SU-DHL-6 (cell line): ENCODE measurements around the gene CXXC5.

Source experiments
- H2AFZ ChIP-seq: fragments of 200-600 bp; sonication (generic); 2 replicates; pipeline ENCODE4 v1.6.1; 2014; ENCODE audit warnings: low read depth, mild to moderate bottlenecking, moderate library complexity, mixed read lengths, antibody characterized with exemption, low read length; ENCODE audit not compliant: severe bottlenecking
- H3F3A ChIP-seq: fragments of 200-600 bp; shearing (Covaris generic); 2 replicates; pipeline ENCODE4 v1.6.0; 2016; ENCODE audit warnings: antibody characterized with exemption, mild to moderate bottlenecking; ENCODE audit not compliant: insufficient read depth
- H3K27ac ChIP-seq: fragments of 200-600 bp; sonication (generic); 2 replicates; pipeline ENCODE4 v1.5.1; 2016; ENCODE audit warnings: low read depth, mild to moderate bottlenecking, low read length, moderate library complexity, mixed read lengths
- H3K27me3 ChIP-seq: fragments of 200-600 bp; sonication (generic), shearing (Covaris generic); 2 replicates; pipeline ENCODE4 v1.6.0; 2014; ENCODE audit warnings: mild to moderate bottlenecking, low read length
- H3K36me3 ChIP-seq: fragments of 200-600 bp; sonication (generic); 2 replicates; pipeline ENCODE4 v1.6.1; 2014; ENCODE audit warnings: mild to moderate bottlenecking, low read length, mixed read lengths
- H3K4me2 ChIP-seq: fragments of 300-600, 200-600 bp; shearing (Covaris generic), sonication (generic); 2 replicates; pipeline ENCODE4 v1.6.0; 2014; ENCODE audit warnings: low read length, low read depth, mild to moderate bottlenecking; ENCODE audit not compliant: poor library complexity, severe bottlenecking
- H3K4me3 ChIP-seq: fragments of 200-600 bp; sonication (generic); 2 replicates; pipeline ENCODE4 v1.5.1; 2014; ENCODE audit warnings: antibody characterized with exemption, low read length, mild to moderate bottlenecking, mixed read lengths; ENCODE audit not compliant: insufficient read depth, poor library complexity, severe bottlenecking
- H3K79me2 ChIP-seq: fragments of 200-600 bp; sonication (generic); 2 replicates; pipeline ENCODE4 v1.6.1; 2014; ENCODE audit warnings: mild to moderate bottlenecking, low read length, moderate library complexity; ENCODE audit not compliant: insufficient read depth
- H3K9ac ChIP-seq: fragments of 200-600 bp; sonication (generic); 2 replicates; pipeline ENCODE4 v1.7.0; 2014; ENCODE audit warnings: mild to moderate bottlenecking, low read length
- H3K9me2 ChIP-seq: fragments of 200-600 bp; sonication (generic); replicated peaks from 2 replicates; pipeline ENCODE4 v1.6.1; 2014; ENCODE audit warnings: low read length; ENCODE audit not compliant: insufficient read depth
- H3K9me3 ChIP-seq: fragments of 200-600 bp; sonication (generic); 2 replicates; pipeline ENCODE4 v1.6.1; 2014; ENCODE audit warnings: low read length, mixed read lengths; ENCODE audit not compliant: insufficient read depth
- H4K20me1 ChIP-seq: fragments of 200-600 bp; sonication (generic); 2 replicates; pipeline ENCODE4 v1.6.1; 2014; ENCODE audit warnings: low read depth, mild to moderate bottlenecking, antibody characterized with exemption, low read length, moderate library complexity, mixed read lengths
- EZH2phosphoT487 ChIP-seq: fragments of 200-600 bp; sonication (generic), shearing (Covaris generic); conservative IDR thresholded peaks from 2 replicates; pipeline ENCODE4 v1.6.1; 2018; ENCODE audit warnings: mild to moderate bottlenecking, antibody characterized with exemption, low read length, moderate library complexity, mixed read lengths
- TF ChIP-seq, protein P1 (sequence below): fragments of 200-600 bp; sonication (generic); IDR thresholded peaks from one replicate; pipeline ENCODE4 v1.5.1; 2017; ENCODE audit warnings: antibody characterized with exemption, mild to moderate bottlenecking, low read length, moderate library complexity; ENCODE audit not compliant: insufficient read depth, poor library complexity, severe bottlenecking

CXXC5 gene

DNA sequence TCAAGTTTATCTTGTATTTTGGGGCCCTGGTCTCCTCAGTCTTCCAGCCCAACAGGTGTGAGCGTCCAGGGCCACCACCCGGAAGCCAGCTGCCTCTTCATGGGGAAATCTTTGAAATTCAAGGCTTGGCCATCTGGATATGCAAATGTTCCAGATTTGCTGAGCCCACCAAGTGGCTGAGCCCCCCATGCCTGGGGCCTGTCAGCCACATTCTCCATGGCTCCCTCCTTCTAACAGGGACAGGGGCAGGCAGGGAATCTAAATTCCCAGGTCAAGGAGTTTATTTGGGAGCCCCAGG is 14.2 kb upstream of the CXXC5 start:
- Histone ChIP-seq H3F3A (peaks cover 52% of the 10 kb centered on the region), H3K9me3 (no peaks in the 10 kb centered on the region)

GRCh38 chr5:139634541-139634940 is 13.6 kb upstream of the CXXC5 start:
- Histone ChIP-seq H3K4me3 (no peak overlapping the region), H3K36me3 (no peaks in the 10 kb centered on the region), H3K9ac (no peak overlapping the region), H3K9me3 (no peaks in the 10 kb centered on the region), H3K27ac (peak overlapping the region; percentile 98), H3K79me2 (no peaks in the 10 kb centered on the region), H3K4me2 (no peak overlapping the region), H3K27me3 (no peaks in the 10 kb centered on the region), H3F3A (peaks cover 48% of the 10 kb centered on the region), H3K9me2 (no peaks in the 10 kb centered on the region), H2AFZ (no peak overlapping the region), H4K20me1 (no peaks in the 10 kb centered on the region)
- TF ChIP-seq EZH2phosphoT487 = no peak
- TF ChIP-seq, protein P1, sequence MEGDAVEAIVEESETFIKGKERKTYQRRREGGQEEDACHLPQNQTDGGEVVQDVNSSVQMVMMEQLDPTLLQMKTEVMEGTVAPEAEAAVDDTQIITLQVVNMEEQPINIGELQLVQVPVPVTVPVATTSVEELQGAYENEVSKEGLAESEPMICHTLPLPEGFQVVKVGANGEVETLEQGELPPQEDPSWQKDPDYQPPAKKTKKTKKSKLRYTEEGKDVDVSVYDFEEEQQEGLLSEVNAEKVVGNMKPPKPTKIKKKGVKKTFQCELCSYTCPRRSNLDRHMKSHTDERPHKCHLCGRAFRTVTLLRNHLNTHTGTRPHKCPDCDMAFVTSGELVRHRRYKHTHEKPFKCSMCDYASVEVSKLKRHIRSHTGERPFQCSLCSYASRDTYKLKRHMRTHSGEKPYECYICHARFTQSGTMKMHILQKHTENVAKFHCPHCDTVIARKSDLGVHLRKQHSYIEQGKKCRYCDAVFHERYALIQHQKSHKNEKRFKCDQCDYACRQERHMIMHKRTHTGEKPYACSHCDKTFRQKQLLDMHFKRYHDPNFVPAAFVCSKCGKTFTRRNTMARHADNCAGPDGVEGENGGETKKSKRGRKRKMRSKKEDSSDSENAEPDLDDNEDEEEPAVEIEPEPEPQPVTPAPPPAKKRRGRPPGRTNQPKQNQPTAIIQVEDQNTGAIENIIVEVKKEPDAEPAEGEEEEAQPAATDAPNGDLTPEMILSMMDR = no peak

More for the DNA sequence above, 14.2 kb upstream of the CXXC5 start:
- Histone ChIP-seq H3K9ac (no peak overlapping the region), H2AFZ (no peak overlapping the region), H3K27me3 (no peaks in the 10 kb centered on the region), H3K36me3 (no peaks in the 10 kb centered on the region), H3K79me2 (no peaks in the 10 kb centered on the region), H3K4me3 (no peak overlapping the region), H3K27ac (peak overlapping the region; percentile 98), H3K9me2 (no peaks in the 10 kb centered on the region), H4K20me1 (no peaks in the 10 kb centered on the region), H3K4me2 (peak overlapping the region; percentile 13)
- TF ChIP-seq, protein P1 = no peak
- TF ChIP-seq EZH2phosphoT487 = no peak

- peak overlapping the region; percentile 80 for H3K4me2 ChIP-seq
- no peaks in the 10 kb centered on the region for H4K20me1 ChIP-seq
- no peaks in the 10 kb centered on the region for H3K79me2 ChIP-seq
- H3F3A ChIP-seq = peaks cover 48% of the 10 kb centered on the region
- peak overlapping the region; percentile 98 for H3K27ac ChIP-seq
- H3K27me3 ChIP-seq = no peaks in the 10 kb centered on the region
- no peaks in the 10 kb centered on the region for H3K36me3 ChIP-seq
- H3K9ac ChIP-seq = peak overlapping the region; percentile 52; the same call in 1 of the 2 replicates
- no peak overlapping the region for H2AFZ ChIP-seq
- no peak overlapping the region for H3K4me3 ChIP-seq
- H3K9me2 ChIP-seq = no peaks in the 10 kb centered on the region
- TF ChIP-seq, protein P1 = no peak
- no peak for TF ChIP-seq EZH2phosphoT487
- H3K9me3 ChIP-seq = no peaks in the 10 kb centered on the region
Observed at GRCh38 chr5:139635191-139635590, 13.0 kb upstream of the CXXC5 start.
